Gastrocnemius medialis (tissue), 4 donors: Measurements from ENCODE around the gene CNDP1.

Source experiments
- POLR2A ChIP-seq, 2 donors: fragments of 450-650 bp; IDR thresholded peaks; one replicate each; pipeline ENCODE4 v1.6.1; 2017; ENCODE audit warnings: antibody characterized with exemption in 2 of 2, mild to moderate bottlenecking in 2 of 2, moderate library complexity in 2 of 2
- TF ChIP-seq, protein P1 (sequence below), 5 experiments: fragments of 450-650 bp in 3 of 5; fragments of 200-600 bp in 2 of 5; sonication (generic) in 2 of 5; IDR thresholded peaks in 4 of 5; conservative IDR thresholded peaks in 1 of 5; 1 replicate in 4 of 5; 2 replicates in 1 of 5; pipeline ENCODE4 v1.5.1; 2016 to 2019; ENCODE audit warnings: antibody characterized with exemption in 5 of 5, mild to moderate bottlenecking in 3 of 5, moderate library complexity in 3 of 5

GRCh38 chr18:74541703-74542555 lies 7.6 kb downstream of the CNDP1 start:
- TF ChIP-seq, protein P1, sequence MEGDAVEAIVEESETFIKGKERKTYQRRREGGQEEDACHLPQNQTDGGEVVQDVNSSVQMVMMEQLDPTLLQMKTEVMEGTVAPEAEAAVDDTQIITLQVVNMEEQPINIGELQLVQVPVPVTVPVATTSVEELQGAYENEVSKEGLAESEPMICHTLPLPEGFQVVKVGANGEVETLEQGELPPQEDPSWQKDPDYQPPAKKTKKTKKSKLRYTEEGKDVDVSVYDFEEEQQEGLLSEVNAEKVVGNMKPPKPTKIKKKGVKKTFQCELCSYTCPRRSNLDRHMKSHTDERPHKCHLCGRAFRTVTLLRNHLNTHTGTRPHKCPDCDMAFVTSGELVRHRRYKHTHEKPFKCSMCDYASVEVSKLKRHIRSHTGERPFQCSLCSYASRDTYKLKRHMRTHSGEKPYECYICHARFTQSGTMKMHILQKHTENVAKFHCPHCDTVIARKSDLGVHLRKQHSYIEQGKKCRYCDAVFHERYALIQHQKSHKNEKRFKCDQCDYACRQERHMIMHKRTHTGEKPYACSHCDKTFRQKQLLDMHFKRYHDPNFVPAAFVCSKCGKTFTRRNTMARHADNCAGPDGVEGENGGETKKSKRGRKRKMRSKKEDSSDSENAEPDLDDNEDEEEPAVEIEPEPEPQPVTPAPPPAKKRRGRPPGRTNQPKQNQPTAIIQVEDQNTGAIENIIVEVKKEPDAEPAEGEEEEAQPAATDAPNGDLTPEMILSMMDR (IDR thresholded peaks at IDR 0.05 in 4 of 5, conservative IDR thresholded peaks at IDR 0.05 in 1 of 5) = no peak
- TF ChIP-seq POLR2A (IDR thresholded peaks at IDR 0.05) = no peak
